GM19467 (cell line): ENCODE results near the gene SLC2A11.
"Not testable (repeated sequence)": the region's sequence is repeated elsewhere in the genome, so short reads cannot be mapped to it uniquely, and the experiment has no call there.

Experiments
- ATAC-seq: cut with Tn5 transposase; IDR thresholded peaks from one replicate; pipeline ENCODE4 v1.9.1; 2021; ENCODE audit warnings: mild to moderate bottlenecking, moderate library complexity; ENCODE audit not compliant: unreplicated experiment

Gene SLC2A11

DNA sequence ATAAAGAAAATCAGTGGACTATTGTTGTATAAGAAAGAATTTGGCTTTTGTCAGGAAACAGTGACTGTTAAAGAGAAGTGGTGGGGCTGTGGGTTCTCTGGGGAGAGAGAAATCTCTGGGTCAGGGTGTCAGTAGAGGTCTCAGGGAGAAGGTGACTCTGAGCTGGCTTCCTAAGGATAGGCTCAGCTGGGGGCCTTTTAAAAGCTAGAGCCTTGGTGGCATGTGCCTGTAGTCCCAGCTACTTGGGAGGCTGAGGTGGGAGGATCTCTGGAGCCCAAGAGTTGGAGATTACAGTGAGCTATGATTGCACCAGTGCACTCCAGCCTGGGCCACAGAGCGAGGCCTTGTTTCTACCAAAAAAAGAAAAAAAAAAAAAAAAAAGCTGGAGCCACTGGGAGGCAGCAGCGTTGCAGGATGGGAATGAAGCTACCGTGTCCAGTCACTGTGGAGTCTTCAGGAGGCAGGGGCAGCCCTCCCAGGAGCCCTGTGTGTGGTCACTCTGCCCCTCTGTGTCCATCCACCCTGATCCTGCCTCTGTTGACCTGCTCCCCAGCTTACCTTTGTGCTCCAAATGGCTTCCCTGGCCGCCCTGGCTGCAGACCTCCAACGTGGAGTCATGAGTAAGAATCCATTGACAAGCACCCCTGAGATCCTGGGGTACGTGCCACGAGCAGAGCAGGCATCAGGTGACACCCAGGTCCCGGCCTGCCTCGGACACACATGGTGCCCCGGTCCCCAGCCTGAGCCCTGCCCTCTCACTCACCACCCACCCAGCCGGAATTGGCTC, 31.1 kb downstream of the SLC2A11 start:
- ATAC-seq, result no peak

DNA sequence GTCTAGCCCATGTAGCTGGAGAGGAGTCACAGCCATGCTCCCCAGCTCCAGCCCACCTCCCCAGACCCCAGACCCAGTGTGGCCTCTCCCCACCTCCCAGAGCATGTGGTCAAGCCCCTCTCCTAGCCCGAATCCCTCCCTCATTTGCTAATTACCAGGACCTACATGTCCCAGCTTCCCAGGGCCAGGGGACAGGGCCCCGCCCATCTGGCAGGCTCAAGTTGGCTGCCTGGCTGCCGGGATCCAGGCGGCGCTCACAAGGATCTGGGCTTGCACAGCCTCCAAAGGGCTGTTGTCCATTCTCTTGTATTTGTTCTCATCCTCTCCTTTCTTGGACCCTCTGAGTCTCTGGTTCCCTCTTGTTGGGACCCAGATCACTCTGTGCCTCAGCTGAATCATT, 31.9 kb downstream of the SLC2A11 start:
- ATAC-seq, result no peak

- ATAC-seq, result no peak
Observed at GRCh38 chr22:23891726-23892125, 34.1 kb downstream of the SLC2A11 start.

GRCh38 chr22:23892130-23892529, 34.5 kb downstream of the SLC2A11 start:
- no peak for ATAC-seq

DNA sequence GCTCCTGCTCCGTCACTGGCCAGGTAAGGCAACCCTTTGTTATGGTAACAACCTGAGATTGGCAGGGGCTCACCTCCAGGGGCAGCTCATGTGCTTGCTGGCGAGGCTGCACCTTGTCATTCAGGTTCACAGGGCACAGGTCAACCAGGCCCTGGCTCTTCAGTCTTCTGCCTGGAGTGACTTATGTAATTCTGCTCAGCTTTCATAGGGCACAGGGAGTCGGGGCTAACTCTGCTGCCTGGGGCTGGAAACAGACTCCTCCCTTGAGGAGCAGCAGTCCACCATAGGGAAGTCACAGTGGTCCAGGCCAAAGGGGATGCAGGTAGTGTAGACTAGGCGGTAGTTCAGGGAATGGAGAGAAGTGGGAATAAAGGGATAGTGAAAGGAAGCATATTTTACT, 35.0 kb downstream of the SLC2A11 start:
- ATAC-seq, result no peak

- ATAC-seq, result no peak
Observed at GRCh38 chr22:23893121-23893944, 35.7 kb downstream of the SLC2A11 start.

GRCh38 chr22:23893945-23894709, 36.5 kb downstream of the SLC2A11 start, which contains the start of gene MIF:
Gene MIF, plus strand, starts transcription at chr22:23894383. Its CDS starts 92 bp downstream, at chr22:23894475.
- peak; percentile 68 for ATAC-seq

GRCh38 chr22:23894710-23895598, 37.3 kb downstream of the SLC2A11 start:
- ATAC-seq, result peak; percentile 18

GRCh38 chr22:23895599-23896144, 38.0 kb downstream of the SLC2A11 start:
- no peak for ATAC-seq

DNA sequence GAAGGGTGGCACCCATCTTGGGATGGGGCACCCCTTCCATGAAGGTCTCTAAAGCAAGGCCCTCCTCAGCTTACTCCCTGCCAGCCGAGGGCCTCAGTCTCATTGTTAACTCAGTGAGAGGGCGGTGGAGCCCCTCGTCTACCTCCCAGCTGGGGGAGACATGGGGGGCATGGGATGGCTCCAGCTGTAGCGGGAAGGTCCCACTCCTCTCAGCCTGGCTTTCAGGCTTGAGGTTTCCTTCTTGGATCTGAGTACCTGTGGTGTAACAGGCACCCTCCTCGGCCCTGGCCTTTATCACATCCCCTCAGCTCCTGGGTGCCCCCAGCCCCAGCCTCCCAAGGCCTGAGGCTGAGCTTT, 38.5 kb downstream of the SLC2A11 start:
- no peak for ATAC-seq

DNA sequence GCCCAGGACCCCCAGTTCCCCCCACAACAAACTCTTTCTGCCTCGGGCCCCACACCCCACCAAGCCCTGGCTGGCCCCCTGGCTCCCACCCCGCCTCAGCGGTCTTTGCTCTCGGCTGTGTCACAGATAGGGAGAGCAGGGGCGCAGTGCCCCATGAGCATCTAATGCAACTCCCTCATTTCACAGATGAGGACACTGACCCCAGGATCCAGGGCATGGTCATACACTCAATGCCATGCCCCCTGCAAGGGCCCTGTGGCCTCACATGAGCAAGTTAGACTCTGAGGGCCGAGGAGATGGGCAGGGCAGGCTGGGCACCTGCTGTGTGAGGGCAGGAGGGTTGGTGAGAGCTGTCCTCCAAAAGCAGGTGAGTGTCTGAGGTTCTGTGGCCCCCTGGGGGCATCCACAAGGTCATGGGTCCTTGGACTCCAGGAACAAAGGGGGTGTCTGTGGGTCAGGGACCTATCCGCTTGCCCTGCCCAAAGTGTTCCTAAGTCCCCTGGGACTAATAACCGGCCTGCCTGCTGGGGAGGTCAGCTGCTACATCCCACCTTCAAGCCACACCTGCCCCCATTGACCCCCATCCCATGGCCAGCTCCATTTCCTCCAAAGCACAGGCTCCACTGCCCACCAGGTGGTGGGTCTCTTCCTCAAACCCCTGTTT, 39.0 kb downstream of the SLC2A11 start:
- ATAC-seq, result no peak

DNA sequence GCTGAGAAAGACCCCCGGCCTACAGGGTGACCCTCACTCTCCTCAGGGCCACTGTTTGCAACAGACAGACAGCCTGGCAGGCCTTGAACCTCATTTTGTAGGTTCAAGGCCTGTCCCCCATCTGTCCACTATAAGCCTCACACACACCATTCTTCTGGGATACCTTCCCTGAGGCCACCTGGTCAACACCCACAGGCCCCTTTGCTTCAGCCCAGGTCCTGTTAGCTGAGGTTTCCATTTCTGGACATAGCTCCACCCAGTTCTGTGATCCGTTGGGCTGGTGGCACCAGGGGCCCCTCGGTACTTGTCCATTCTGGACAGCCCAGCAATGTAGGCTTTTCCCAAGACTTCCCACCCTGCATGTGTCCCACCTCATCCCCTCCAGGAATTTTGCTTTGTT, 39.6 kb downstream of the SLC2A11 start:
- ATAC-seq, result no peak

DNA sequence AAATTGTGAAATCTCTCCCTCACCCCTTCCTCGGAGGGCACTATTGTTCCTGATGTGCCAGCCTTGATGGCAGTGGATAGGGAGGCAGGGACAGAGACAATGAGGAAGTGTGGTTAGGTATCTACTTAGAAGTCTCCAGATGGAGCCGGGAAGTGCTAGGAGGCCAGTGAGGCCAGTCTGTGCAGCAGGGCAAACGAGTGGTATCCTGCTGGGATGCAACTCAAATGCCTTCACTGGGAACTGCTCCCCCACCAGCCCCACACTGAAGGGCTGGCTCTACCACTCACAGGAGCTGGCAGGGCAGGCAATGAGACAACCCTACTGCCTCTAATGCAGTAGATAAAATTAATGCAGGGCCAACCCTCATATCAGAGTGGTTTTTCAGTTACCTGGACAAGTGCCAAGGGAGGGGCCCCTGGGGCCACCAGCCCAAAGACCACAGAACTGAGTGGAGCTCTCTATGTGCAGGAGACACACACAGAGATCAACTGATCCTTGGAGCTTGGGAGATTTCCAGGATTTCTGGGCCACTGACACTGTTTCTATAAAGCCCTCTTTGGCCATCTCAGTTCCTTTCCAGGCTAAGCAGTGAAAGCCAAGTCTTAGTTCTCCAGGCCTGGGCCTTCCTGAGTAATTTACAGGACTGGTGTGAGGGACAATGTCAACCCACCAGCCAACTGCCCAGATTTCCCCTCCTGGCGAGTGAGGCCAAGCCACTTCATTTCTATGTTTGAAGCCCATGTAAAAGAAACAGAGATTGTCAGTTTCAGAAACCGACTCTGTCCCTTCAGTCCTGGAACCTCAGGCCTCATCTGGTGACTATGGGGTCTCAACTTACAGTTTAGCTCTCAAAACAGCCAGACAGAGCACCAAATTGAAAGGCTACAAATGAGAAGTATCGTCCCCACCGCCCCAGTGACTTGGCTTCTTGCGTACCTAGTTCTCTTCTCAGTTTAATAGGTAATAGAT, 40.6 kb downstream of the SLC2A11 start:
- ATAC-seq, result no peak

- ATAC-seq, result no peak
Observed at GRCh38 chr22:23899042-23899745, 41.5 kb downstream of the SLC2A11 start.

DNA sequence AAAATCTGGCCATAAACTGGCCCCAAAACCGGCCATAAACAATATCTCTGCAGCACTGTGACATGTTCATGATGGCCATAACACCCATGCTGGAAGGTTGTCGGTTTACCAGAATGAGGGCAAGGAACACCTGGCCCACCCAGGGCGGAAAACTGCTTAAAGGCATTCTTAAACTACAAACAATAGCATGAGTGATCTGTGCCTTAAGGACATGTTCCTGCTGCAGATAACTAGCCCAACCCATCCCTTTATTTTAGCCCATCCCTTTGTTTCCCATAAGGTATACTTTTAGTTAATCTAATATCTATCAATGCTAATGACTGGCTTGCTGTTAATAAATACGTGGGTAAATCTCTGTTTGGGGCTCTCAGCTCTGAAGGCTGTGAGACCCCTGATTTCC, 42.6 kb downstream of the SLC2A11 start:
- not testable (repeated sequence) for ATAC-seq

DNA sequence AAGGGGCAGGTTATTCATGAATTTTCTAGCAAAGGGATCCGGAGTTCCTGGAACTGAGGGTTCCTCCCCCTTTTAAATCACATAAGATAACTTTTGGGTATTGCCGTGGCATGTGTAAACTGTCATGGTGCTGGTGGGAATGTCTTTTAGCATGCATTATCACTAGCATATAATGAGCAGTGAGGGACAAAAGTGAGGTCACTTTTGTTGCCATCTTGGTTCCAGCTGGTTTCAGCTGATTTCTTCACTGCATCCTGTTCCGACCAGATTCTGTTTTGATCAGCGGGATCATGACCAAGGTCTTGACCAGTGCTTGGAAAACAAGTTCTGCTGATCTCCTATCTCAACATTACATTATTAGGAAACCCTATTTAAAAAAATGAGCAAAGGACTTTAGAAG, 43.9 kb downstream of the SLC2A11 start:
- no peak for ATAC-seq

GRCh38 chr22:23903328-23903971, 45.8 kb downstream of the SLC2A11 start:
- no peak for ATAC-seq
